Transverse colon (tissue), 4 donors: ENCODE measurements around the gene ADD1. TPM values are rescaled to one million over a fixed set of nuclear protein-coding genes. Genes with fewer than 3 reads are reported as not detected.

ENCODE experiments used
- DNase-seq: peaks from one replicate; pipeline ENCODE4 v3.0.0-alpha.2; 2019
- H3K27ac ChIP-seq, 4 donors: fragments of 200-600 bp; sonication (generic); 2 replicates each; pipeline ENCODE4 v1.5.1; 2016 to 2018; ENCODE audit warnings: inconsistent platforms in 4 of 4
- H3K27me3 ChIP-seq: fragments of 200-600 bp; sonication (generic); 2 replicates; pipeline ENCODE4 v1.5.1; 2017; ENCODE audit warnings: inconsistent platforms
- H3K36me3 ChIP-seq, 4 donors: fragments of 200-600 bp; sonication (generic); 2 replicates each; pipeline ENCODE4 v1.5.1; 2017 to 2019; ENCODE audit warnings: inconsistent platforms in 4 of 4
- H3K4me1 ChIP-seq, 4 donors: fragments of 200-600 bp; sonication (generic); 2 replicates each; pipeline ENCODE4 v1.5.1; 2017 to 2020; ENCODE audit warnings: inconsistent platforms in 4 of 4
- H3K4me3 ChIP-seq, 4 donors: fragments of 200-600 bp; sonication (generic); 1 replicate in 1 of 4; 2 replicates in 3 of 4; pipeline versions ENCODE4 v1.5.1 to v1.6.1; 2017 to 2019; ENCODE audit warnings: inconsistent platforms in 4 of 4
- H3K9me3 ChIP-seq, 2 donors: fragments of 200-600 bp; sonication (generic); 2 replicates each; pipeline ENCODE4 v1.5.1; 2017 to 2019; ENCODE audit warnings: inconsistent platforms in 2 of 2
- CTCF ChIP-seq, 5 experiments: fragments of 200-600 bp in 3 of 5; fragments of 450-650 bp in 2 of 5; sonication (generic) in 3 of 5; IDR thresholded peaks; 1 replicate in 2 of 5; 2 replicates in 3 of 5; pipeline ENCODE4 v1.5.1; 2016 to 2017; ENCODE audit warnings: antibody characterized with exemption in 5 of 5, inconsistent platforms in 3 of 5, mild to moderate bottlenecking in 2 of 5, moderate library complexity in 1 of 5
- EP300 ChIP-seq: sonication (generic); formaldehyde crosslinking; IDR thresholded peaks from one replicate; pipeline ENCODE4 v1.6.1; 2017; ENCODE audit warnings: antibody characterized with exemption, low read depth
- POLR2A ChIP-seq: fragments of 450-650 bp; IDR thresholded peaks from one replicate; pipeline ENCODE4 v1.6.1; 2016; ENCODE audit warnings: antibody characterized with exemption, mild to moderate bottlenecking, moderate library complexity
- POLR2AphosphoS5 ChIP-seq, 3 donors: sonication (generic); formaldehyde crosslinking; IDR thresholded peaks; one replicate each; pipeline ENCODE4 v1.6.1; 2016; ENCODE audit warnings: antibody characterized with exemption in 3 of 3
- WGBS, 2 donors: methylation state at CpG; one replicate each; pipeline ENCODE4 v1.1.5; 2018; ENCODE audit warnings: low coverage in 1 of 2; 5-methylcytosine and 5-hydroxymethylcytosine counted together
- in situ Hi-C, 4 donors: fragments of 200-750 bp; cut with MboI; loops; one replicate each; pipeline versions ENCODE4 v1.15.0 to v1.15.1; 2017; ENCODE audit warnings: low sequenced_read_pairs in 3 of 4, low pct_ligation_motif_present in 1 of 4, low pct_unique_long_range_greater_than_20kb in 1 of 4
- intact Hi-C: fragments of 100-400 bp; cut with DNase I; formaldehyde crosslinking; loops from one replicate; pipeline ENCODE4 v1.15.1; 2023; ENCODE audit warnings: low total_unique reads
- total RNA-seq, 4 donors: library from RNA; depleted of rRNA; stranded (reverse); fragments of >200 nt; gene quantifications; one replicate each; pipeline ENCODE4 v1.1.0, GENCODE V29; 2016

The ADD1 gene
- total RNA-seq, 4 donors from 2014 or later, result 218 to 392 (median 299) TPM

DNA sequence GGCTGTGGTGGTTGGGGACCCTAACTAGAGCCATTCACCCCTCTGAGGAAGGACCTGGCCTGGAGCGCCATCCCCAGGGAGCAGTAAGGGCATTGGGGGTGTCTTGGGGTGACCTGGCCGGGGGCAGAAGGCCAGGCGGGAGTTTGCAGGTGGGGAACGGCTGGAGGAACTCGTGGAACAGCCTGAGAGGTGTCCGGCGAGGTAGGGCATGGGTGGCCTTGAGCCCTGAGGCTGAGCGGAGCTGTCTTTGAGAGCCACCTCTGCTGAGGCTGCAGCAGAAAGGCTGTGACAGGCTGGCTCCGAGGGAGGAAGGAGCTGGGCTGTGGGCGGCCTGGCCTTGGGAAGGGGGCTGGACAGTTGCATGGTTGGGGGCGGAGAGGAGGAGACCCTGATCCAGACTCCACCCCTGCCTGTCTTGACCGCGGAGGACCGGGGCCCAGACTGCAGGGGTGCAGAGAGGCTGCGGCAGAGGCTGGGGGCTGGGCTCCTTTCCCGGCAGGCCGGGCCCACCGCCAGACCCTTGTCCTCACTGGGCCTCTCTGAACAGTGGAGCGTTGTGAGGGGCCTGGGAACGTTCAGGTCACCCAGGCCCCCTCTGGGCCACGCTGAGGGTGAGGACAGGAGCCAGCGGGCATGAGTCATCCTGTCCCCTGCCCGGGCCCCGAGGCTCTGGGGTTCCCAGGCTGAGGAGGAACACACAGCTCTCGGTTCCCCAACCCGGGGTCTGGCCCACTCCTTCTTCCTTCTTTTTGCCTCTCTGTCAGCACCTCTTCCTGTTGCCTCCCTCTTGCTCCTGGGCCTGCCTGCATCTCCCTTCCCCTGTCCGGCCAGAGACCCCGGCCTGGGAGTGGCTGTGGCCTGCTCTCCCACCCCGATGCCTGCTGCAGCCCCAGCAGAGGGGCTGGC is 42.7 kb upstream of the ADD1 start:
- Histone ChIP-seq H3K4me1 (peaks cover 68 to 95% (median 80%) of the 10 kb centered on the region in 4 donors), H3K27me3 (no peaks in the 10 kb centered on the region), H3K4me3 (peak overlapping the region in 1 of 4 donors; percentile 9), H3K27ac (peak overlapping the region; percentile 78 to 84 (median 83)), H3K9me3 (no peaks in the 10 kb centered on the region), H3K36me3 (no peaks in the 10 kb centered on the region)
- TF ChIP-seq CTCF (IDR thresholded peaks at IDR 0.05), result no peak
- TF ChIP-seq POLR2AphosphoS5 (IDR thresholded peaks at IDR 0.05), result peak in 2 of 3 donors; percentile 14 to 38
- WGBS, 2 donors, result 63% methylated on average over 29 of the region's 29 CpGs; no CpG with 5 or more reads in 1 of the 2 donors
- peak; percentile 70 for DNase-seq
- in situ Hi-C loops, result no loop called here
- intact Hi-C loops, result no loop called here

- in situ Hi-C loops (no loop called here), intact Hi-C loops (no loop called here)
- DNase-seq, result peak; percentile 7
- H3K4me1 ChIP-seq, result peaks cover 65 to 95% (median 80%) of the 10 kb centered on the region in 4 donors
- H3K9me3 ChIP-seq, result no peaks in the 10 kb centered on the region
- no peaks in the 10 kb centered on the region for H3K27me3 ChIP-seq
- TF ChIP-seq POLR2A, result no peak
- TF ChIP-seq POLR2AphosphoS5 (IDR thresholded peaks at IDR 0.05), result no peak
- TF ChIP-seq EP300, result no peak
- TF ChIP-seq CTCF (IDR thresholded peaks at IDR 0.05), result no peak
- WGBS, 2 donors, result 89 to 90% methylated on average over 3 to 27 of the region's 27 CpGs
- H3K27ac ChIP-seq, result peak overlapping the region; percentile 2 to 82 (median 32)
- no peak overlapping the region for H3K4me3 ChIP-seq
- H3K36me3 ChIP-seq, result no peaks in the 10 kb centered on the region
Observed at GRCh38 chr4:2802618-2803531, 40.8 kb upstream of the ADD1 start.

DNA sequence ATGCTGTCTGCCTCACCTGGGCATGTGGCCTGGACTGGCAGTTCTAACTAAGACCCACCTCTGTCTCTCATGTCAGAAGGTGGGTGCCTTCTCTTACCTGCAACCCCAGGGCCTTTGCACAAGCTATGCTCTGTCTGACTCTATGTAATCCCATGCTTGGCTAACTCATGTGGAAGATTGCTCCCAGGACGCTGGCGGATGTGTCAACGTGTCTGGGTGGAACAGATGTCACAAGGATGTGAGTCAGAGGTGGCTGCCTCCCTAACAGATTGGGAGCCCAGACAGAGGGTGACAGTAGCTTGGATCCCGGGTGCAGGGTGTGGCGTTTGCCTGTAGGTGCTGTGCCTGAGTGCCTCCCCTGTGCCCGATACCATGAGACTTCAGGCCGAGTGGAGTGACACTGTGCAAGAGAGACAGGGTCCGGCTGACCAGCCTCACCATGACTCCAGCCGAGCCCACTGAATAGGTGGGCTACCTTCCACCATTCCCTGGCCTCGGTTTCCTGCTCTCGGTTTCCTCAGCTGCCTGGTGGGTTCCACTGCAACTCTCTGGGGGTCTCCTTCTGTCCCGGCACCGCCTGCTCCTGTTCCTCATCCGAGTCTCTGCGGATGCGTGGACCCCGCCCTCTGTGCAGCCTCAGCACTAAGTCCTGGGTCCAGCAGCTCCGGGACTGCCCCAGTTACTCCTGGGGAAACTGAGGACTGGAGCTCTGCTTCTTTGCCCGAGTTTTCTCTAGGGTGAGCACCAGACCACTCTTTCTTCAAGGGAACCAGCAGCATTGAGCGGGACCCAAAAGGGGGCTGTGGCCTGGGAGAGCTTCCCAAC is 39.8 kb upstream of the ADD1 start:
- Histone ChIP-seq H3K4me1 (peaks cover 55 to 88% (median 72%) of the 10 kb centered on the region in 4 donors), H3K4me3 (no peak overlapping the region), H3K9me3 (no peaks in the 10 kb centered on the region), H3K27ac (peak overlapping the region; percentile 81 to 82 (median 82)), H3K36me3 (no peaks in the 10 kb centered on the region), H3K27me3 (no peaks in the 10 kb centered on the region)
- WGBS, 2 donors, result 87 to 100% methylated on average over 2 to 20 of the region's 20 CpGs
- TF ChIP-seq POLR2AphosphoS5 (IDR thresholded peaks at IDR 0.05), result peak in 2 of 3 donors; percentile 25 to 28
- TF ChIP-seq EP300, result no peak
- intact Hi-C loops, result no loop called here
- DNase-seq, result peak; percentile 67
- in situ Hi-C loops, result no loop called here

- Histone ChIP-seq H3K4me1 (peaks cover 49 to 86% (median 67%) of the 10 kb centered on the region in 4 donors), H3K27ac (peak overlapping the region; percentile 81 to 82 (median 82)), H3K9me3 (no peaks in the 10 kb centered on the region), H3K27me3 (no peaks in the 10 kb centered on the region), H3K36me3 (no peaks in the 10 kb centered on the region), H3K4me3 (no peak overlapping the region)
- intact Hi-C loops, result no loop called here
- no peak for DNase-seq
- WGBS, 2 donors, result 90% methylated on average over 10 of the region's 10 CpGs; no CpG with 5 or more reads in 1 of the 2 donors
- TF ChIP-seq POLR2A, result no peak
- TF ChIP-seq EP300, result no peak
- no peak for TF ChIP-seq POLR2AphosphoS5 (IDR thresholded peaks at IDR 0.05)
- no peak for TF ChIP-seq CTCF (IDR thresholded peaks at IDR 0.05)
- in situ Hi-C loops, result no loop called here
Observed at GRCh38 chr4:2804449-2804972, 39.1 kb upstream of the ADD1 start.
